GM21723 (cell line): ENCODE measurements around the gene TBC1D22A.

Experiments
- ATAC-seq: cut with Tn5 transposase; IDR thresholded peaks from one replicate; pipeline ENCODE4 v1.9.1; 2021; ENCODE audit warnings: mild to moderate bottlenecking, moderate library complexity; ENCODE audit not compliant: unreplicated experiment

TBC1D22A gene

DNA sequence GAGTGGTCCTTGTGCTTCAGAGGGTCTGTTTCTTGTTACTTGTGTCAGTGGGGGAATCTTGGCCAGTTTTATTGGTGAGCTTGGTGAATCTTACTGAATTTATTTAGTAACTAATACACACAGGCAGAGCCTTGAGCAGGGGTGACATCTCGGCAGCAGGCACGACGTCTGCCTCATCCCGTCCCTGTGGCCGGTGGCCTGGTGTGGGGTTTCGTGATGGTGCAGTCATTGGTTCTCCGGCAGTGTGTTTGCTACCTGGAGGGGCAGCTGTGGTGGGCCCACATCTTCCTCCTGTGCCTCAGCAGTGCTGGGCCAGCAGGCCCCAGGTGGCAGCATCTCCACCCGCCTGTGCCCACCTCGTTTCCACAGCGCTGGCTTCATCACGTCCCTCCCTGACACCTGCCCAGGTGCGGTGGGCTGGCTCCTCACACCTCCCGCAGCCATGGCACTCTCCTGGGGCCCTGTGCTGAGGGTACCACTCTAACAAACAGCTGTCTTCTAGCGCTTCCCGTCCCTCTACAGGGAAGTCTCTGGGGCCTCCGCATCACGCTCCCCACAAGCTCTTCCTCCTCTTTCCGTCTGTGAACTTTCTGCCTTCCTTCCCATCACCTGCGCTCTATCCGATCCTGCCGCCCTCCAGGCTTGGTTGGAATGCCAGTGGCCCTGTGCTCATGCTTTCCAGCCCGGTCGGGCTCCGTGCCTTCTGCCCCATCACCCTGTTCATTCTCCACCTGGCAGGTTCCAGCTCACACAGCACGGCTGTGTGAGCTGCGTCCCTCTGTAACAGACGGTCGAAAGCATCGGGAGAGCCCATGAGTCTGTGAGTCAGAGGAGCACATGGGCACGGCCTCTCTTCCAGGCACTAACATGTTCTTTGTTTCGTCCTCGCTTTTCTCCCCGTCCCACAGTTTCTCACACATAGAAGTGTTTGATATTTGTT is 203.4 kb downstream of the TBC1D22A start:
- ATAC-seq, result no peak

DNA sequence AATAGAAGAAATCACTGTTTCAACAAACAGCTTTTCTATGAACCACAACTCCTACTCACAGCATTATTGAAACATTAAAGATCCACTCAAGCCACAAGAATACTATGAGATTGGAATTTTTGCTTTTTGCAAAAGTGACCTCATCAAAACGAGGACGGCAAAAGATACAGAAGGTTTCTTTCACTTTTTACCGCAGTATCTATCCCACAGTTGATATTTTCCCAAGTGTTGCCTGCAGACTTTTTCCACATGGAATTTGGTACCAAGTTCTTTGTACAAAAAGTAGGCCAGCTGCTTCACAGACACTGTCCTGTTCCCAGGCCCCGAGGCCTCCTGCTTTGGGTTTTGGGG is 204.0 kb downstream of the TBC1D22A start:
- no peak for ATAC-seq

DNA sequence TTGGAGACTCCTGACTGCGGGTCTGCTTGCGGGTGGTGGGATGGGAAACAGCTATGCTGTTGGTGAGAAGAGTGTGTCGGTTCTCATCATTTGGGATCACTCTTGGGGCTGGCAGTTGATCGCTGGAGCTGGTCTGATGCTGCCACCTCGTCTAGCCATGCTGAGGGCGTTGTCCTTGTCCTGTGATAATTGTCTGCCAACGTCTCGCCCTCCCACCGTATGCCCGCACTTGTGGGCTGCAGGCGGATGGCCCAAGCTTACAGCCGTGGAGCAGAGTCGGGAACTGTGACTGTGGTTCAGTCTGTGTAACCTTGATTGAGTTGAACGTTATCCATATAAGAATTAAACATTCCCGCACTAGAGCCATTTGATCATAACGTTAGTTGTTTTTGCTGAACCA is 204.4 kb downstream of the TBC1D22A start:
- no peak for ATAC-seq

DNA sequence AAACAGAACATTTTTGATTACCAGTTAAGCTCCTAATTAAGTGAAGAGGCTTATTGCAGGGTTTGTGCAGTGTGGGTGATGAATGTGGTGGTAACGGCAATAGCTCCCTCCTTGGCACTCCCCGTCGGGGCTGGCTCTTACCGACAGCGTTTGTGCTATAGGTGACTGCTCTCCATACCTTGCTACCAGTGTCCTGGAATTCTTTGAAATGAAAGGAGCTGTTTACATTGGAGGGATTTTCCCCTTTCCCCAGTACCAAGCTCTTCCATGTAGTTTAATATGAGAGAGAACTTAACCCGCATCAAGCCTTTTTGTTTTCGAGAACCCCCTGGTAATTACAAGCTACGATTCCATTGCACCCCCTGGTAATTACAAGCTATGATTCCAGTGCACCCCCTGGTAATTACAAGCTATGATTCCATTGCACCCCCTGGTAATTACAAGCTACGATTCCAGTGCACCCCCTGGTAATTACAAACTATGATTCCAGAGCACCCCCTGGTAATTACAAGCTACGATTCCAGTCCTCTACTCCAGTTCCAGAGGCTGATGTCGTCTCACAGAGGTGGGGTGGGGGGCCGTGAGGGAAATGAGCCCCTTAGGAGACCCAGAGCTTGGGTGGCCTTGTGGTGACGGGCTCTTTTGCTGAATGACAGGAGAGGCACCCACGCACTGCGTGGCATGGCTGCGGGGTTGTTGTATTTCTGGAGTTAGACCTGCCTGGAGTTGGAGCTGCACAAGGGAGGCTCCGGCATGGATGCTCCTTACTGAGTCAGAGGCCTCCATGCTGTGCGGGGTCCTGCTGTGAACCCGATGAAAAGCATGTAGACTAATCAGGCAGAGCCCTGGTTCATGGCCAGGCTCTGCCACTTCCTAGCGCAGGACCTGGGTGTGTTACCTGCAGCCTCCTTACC is 205.3 kb downstream of the TBC1D22A start:
- no peak for ATAC-seq

DNA sequence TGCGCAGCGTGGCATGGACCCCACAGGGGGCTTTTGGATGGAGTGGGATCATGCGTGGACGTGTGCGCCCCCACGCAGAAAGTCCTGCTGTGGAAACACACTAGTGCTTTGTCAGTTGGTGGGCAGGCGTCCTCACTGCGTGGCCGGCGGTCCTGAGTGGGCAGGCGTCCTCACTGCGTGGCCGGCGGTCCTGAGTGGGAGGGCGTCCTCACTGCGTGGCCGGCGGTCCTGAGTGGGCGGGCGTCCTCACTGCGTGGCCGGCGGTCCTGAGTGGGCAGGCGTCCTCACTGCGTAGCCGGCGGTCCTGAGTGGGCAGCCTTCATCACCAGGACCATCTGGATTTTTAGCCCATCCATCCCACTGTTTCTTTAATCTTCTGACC is 205.9 kb downstream of the TBC1D22A start:
- ATAC-seq, result no peak

DNA sequence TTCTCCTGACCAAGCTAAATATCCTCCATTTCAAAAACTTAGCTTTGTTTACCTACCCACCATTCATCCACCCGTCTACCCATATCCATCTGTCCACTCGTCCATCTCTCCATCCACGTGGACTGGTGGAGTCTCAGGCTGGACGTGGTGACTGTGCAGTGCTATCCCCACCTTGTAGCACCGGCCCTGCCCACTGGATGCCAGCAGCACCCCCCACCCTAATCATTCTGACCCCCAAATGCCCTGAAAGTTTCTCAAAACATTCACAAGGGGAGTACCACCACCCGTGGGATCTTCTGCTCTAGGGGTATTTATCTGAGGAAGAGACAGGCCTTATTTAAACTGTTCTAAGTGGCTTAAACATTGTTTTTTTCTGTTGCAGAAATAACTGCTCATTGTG is 206.4 kb downstream of the TBC1D22A start:
- no peak for ATAC-seq

- peak; percentile 89 for ATAC-seq
Observed at GRCh38 chr22:46969491-46969890, 207.0 kb downstream of the TBC1D22A start.

- ATAC-seq, result peak; percentile 29
Observed at GRCh38 chr22:46969961-46970360, 207.5 kb downstream of the TBC1D22A start.

DNA sequence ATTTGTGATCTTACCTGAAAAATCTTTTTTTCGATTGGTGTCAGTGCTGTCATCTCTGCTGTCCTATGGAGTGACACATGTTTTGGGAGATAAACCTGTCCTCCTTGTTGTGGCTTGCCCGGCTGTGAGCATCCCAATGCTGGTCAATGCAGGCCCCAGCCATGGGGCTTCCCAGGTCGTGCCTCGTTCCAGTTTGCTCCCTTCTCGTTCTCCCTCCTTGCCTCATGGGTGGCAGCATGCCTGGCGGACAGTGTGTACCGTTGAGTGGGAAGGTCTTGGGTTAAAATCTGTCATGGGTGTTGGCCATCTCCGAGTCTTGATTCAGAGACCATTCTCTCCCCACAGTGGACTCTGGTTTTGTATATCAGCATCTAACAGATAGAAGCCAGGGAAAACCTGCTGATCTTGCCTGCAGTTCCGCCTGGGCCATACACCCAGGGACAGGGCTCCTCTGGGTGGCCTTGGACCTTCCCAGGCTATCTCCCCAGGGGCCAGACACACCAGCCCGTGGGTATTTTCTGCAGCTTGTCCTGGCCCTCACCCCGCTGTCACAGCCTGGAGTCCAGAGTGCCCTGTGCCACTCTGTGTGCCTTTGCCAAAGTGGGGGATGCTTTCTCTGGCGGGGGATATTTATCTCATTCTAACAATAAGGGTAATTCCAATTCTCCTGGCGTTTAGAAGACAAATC is 208.1 kb downstream of the TBC1D22A start:
- ATAC-seq, result no peak

DNA sequence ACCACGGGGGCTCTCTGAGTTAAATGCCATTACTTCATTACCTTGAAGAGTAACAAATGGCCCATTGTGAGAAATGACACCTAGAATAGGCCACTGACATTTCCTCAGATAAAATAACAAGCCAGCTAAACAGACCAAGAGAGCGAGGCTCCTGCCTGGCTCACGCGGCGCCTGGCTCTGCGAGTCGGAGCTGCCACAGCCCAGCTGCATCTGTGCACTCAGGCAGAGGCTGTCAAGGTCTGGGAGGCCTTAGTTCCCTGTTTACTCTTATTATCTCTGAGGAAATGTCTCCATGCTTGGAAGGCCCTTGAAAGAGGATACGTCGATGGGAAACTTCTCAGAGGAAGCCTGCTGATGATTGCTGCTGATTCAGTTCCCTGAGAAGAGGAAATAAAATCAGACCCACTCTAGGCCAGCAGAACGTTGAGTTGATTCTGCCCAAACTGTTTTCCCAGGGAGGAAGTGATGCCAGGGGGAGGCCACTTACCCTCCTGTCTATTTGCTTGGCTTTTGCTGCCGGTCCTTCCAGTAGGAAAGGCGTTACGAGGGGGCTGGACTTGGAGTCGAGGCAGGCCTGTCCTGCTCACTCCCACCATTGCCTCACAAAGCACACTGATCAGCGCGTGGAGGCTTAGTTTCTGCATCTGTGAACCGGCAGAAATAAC is 208.8 kb downstream of the TBC1D22A start:
- ATAC-seq, result no peak

GRCh38 chr22:46971764-46972125 is 209.3 kb downstream of the TBC1D22A start:
- ATAC-seq, result no peak

- no peak for ATAC-seq
Observed at GRCh38 chr22:46972256-46972655, 209.8 kb downstream of the TBC1D22A start.

GRCh38 chr22:46972901-46973831 is 210.7 kb downstream of the TBC1D22A start:
- ATAC-seq, result no peak

DNA sequence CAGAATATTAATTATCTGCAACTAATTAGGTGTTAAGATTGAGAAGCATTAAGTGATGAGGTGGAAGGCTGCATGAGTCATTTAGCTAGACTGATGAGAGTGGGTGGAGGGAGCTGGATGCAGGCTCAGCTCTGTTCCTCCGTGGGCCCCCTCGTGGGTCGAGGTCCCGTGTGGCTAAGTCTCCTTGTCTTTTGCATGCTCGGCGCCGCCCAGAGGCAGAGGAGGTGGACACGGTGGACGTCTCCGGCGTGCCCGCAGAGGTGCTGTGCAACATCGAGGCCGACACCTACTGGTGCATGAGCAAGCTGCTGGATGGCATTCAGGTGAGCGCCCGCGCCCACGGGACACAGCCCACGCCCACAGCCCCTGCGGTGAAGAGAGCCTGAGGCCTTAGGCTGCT is 211.6 kb downstream of the TBC1D22A start:
- no peak for ATAC-seq

DNA sequence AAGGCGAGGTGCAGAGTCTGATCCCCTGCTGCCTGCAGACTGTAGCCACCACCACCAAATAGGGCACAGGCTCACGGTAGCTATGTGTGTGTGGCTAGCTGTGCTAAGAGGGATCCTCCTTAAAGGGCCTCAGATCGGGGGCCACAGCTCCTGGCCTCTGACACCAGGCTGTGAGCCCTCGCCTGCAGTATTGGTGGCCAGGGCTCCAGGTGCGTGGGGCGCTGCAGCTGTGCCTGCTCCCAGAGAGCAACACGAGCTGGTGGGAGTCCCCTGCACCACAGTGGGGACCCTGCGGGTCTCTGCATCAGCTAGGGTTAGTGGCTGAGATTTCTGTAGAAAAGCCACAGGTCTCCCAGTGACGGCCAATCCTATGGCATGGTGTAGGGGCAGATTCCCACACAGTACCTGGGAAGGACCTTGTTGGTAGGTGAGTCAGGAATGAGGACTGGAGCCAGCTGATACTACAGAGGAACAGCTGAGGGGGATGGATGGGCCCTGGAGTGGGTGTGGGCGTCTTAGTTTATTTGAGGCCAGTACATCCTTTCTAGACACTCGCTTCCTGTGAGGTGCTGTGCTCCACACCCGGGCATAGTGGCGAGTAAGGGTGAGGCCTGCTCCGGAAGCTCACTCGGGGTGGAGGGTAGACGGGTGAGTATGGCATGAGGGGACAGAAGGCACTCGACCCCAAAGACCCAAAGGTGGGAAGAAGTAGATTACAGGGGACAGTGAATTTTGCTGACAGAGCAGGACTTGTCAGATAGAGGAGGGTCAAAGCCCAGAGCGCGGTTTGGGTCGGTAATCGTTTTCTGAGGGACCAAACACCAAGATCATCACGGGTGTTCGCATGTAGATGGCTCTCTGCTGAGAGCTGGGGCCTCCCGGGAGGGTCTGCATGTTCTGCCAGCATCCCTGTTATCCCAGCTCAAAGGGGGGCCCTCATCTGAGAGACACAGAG is 212.5 kb downstream of the TBC1D22A start:
- ATAC-seq, result no peak

- ATAC-seq, result no peak
Observed at GRCh38 chr22:46976143-46976542, 213.7 kb downstream of the TBC1D22A start.

- no peak for ATAC-seq
Observed at GRCh38 chr22:46976598-46976997, 214.1 kb downstream of the TBC1D22A start.

GRCh38 chr22:46977656-46978343 is 215.3 kb downstream of the TBC1D22A start:
- ATAC-seq, result no peak
